ENCODE results near the gene TRIM66. TPM values are rescaled to one million over a fixed set of nuclear protein-coding genes. Genes with fewer than 3 reads are reported as not detected.

The TRIM66 gene
- total RNA-seq, 1 donor from 2014 or later: 14.6 TPM

- intact Hi-C loops (cut with micrococcal nuclease): no loop called here
- Mint-ChIP-seq H3K36me3 (ENCODE audit: low read depth) (no peaks in the 10 kb centered on the region), H3K4me3 (ENCODE audit: low read depth) (no peak overlapping the region), H3K27ac (no peak overlapping the region), H3K9me3 (no peaks in the 10 kb centered on the region), H3K4me1 (ENCODE audit: low read depth) (no peaks in the 10 kb centered on the region), H3K27me3 (ENCODE audit: low read depth) (no peaks in the 10 kb centered on the region)
- DNase-seq (ENCODE audit: low spot score): no peak
These were observed 26.7 kb upstream of the TRIM66 start for GRCh38 chr11:8709002-8709672.

GRCh38 chr11:8707541-8708191, 25.2 kb upstream of the TRIM66 start:
- Mint-ChIP-seq H3K27ac (no peak overlapping the region), H3K4me3 (ENCODE audit: low read depth) (no peak overlapping the region), H3K4me1 (ENCODE audit: low read depth) (no peaks in the 10 kb centered on the region), H3K9me3 (no peaks in the 10 kb centered on the region), H3K36me3 (ENCODE audit: low read depth) (no peaks in the 10 kb centered on the region), H3K27me3 (ENCODE audit: low read depth) (no peaks in the 10 kb centered on the region)
- intact Hi-C loops (cut with micrococcal nuclease): no loop called here
- DNase-seq (ENCODE audit: low spot score): no peak

GRCh38 chr11:8706673-8707432, 24.4 kb upstream of the TRIM66 start:
- intact Hi-C loops (cut with micrococcal nuclease): no loop called here
- DNase-seq (ENCODE audit: low spot score): no peak
- no peaks in the 10 kb centered on the region for H3K36me3 Mint-ChIP-seq (ENCODE audit: low read depth)
- H3K4me3 Mint-ChIP-seq (ENCODE audit: low read depth): no peak overlapping the region
- H3K4me1 Mint-ChIP-seq (ENCODE audit: low read depth): no peaks in the 10 kb centered on the region
- no peaks in the 10 kb centered on the region for H3K27me3 Mint-ChIP-seq (ENCODE audit: low read depth)
- no peak overlapping the region for H3K27ac Mint-ChIP-seq
- no peaks in the 10 kb centered on the region for H3K9me3 Mint-ChIP-seq

- Mint-ChIP-seq H3K9me3 (no peaks in the 10 kb centered on the region), H3K27me3 (ENCODE audit: low read depth) (no peaks in the 10 kb centered on the region), H3K4me1 (ENCODE audit: low read depth) (no peaks in the 10 kb centered on the region), H3K4me3 (ENCODE audit: low read depth) (no peak overlapping the region), H3K27ac (no peak overlapping the region), H3K36me3 (ENCODE audit: low read depth) (no peaks in the 10 kb centered on the region)
- intact Hi-C loops (cut with micrococcal nuclease): no loop called here
- DNase-seq (ENCODE audit: low spot score): no peak
These were observed 22.7 kb upstream of the TRIM66 start for GRCh38 chr11:8705146-8705545.

DNA sequence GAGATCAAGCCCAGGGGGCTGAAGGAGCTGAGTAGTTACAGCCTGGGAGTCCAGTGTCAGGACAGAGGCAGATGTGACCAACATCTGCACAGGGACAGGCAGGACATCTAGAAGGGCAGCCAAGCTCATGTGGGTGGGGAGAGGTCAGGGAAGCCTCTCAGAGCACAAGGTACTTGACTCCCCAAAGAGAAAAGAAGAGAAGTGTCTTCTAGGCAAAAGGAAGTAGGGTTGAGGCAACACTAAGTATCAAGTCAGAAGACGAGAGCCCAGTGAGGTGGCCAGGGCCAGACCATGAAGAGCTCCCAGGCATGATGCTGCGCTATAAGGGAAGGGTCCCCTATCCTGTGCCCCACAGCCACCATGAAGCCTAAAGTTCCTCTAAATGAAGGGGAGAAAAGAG, 21.7 kb upstream of the TRIM66 start:
- no peaks in the 10 kb centered on the region for H3K36me3 Mint-ChIP-seq (ENCODE audit: low read depth)
- no peak overlapping the region for H3K4me3 Mint-ChIP-seq (ENCODE audit: low read depth)
- intact Hi-C loops (cut with micrococcal nuclease): no loop called here
- H3K4me1 Mint-ChIP-seq (ENCODE audit: low read depth): no peaks in the 10 kb centered on the region
- H3K9me3 Mint-ChIP-seq: no peaks in the 10 kb centered on the region
- H3K27ac Mint-ChIP-seq: no peak overlapping the region
- no peak for DNase-seq (ENCODE audit: low spot score)
- no peaks in the 10 kb centered on the region for H3K27me3 Mint-ChIP-seq (ENCODE audit: low read depth)

DNA sequence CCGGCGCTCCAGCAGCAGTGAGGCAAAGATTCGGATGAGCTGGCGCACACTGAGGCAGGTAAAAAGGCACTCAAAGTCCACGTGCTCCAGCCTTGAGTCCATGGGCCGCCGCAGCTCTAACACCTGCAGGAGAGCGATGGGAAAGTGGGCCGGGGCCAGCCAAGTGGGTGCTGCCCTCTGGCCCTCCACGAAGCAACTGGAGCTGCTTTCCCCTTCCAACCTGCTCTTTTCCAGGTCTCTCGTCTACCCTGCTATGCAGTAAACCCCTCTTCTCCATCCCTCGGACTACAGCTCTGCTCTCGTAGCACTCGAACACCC, 20.1 kb upstream of the TRIM66 start:
- Mint-ChIP-seq H3K4me3 (ENCODE audit: low read depth) (no peak overlapping the region), H3K9me3 (no peaks in the 10 kb centered on the region), H3K27me3 (ENCODE audit: low read depth) (no peaks in the 10 kb centered on the region), H3K4me1 (ENCODE audit: low read depth) (no peaks in the 10 kb centered on the region), H3K27ac (no peak overlapping the region), H3K36me3 (ENCODE audit: low read depth) (no peaks in the 10 kb centered on the region)
- intact Hi-C loops (cut with micrococcal nuclease): no loop called here
- DNase-seq (ENCODE audit: low spot score): no peak

- Mint-ChIP-seq H3K9me3 (no peaks in the 10 kb centered on the region), H3K36me3 (ENCODE audit: low read depth) (peaks cover 4% of the 10 kb centered on the region), H3K4me1 (ENCODE audit: low read depth) (no peaks in the 10 kb centered on the region), H3K4me3 (ENCODE audit: low read depth) (no peak overlapping the region), H3K27ac (no peak overlapping the region), H3K27me3 (ENCODE audit: low read depth) (no peaks in the 10 kb centered on the region)
- intact Hi-C loops (cut with micrococcal nuclease): no loop called here
- DNase-seq (ENCODE audit: low spot score): no peak
These were observed 19.6 kb upstream of the TRIM66 start for GRCh38 chr11:8701891-8702597.

DNA sequence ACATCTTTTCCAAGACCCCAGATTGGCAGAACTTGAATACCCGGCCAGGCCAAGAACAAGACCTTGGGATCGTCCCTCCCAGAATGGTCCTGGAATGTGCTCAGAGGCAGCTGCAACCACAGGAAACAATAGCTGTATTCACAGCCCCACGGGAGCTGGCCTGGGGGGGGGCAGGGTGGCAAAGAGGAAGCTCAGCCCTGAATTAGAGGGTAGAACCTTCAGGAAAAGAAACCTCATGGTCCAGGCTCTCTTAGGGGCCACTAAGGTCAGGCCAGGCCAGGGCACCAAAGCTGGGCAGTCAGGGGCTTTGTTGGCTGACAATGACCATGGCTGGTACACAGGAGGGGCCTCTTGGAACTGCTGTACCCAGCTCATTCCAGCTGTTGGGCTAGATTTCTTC, 17.4 kb upstream of the TRIM66 start:
- H3K36me3 Mint-ChIP-seq (ENCODE audit: low read depth): peaks cover 14% of the 10 kb centered on the region
- H3K9me3 Mint-ChIP-seq: no peaks in the 10 kb centered on the region
- no peaks in the 10 kb centered on the region for H3K27me3 Mint-ChIP-seq (ENCODE audit: low read depth)
- intact Hi-C loops (cut with micrococcal nuclease): no loop called here
- H3K27ac Mint-ChIP-seq: no peak overlapping the region
- H3K4me3 Mint-ChIP-seq (ENCODE audit: low read depth): no peak overlapping the region
- H3K4me1 Mint-ChIP-seq (ENCODE audit: low read depth): no peaks in the 10 kb centered on the region
- DNase-seq (ENCODE audit: low spot score): no peak

- Mint-ChIP-seq H3K27ac (no peak overlapping the region), H3K27me3 (ENCODE audit: low read depth) (no peaks in the 10 kb centered on the region), H3K36me3 (ENCODE audit: low read depth) (peaks cover 20% of the 10 kb centered on the region), H3K4me3 (ENCODE audit: low read depth) (no peak overlapping the region), H3K9me3 (no peaks in the 10 kb centered on the region), H3K4me1 (ENCODE audit: low read depth) (no peaks in the 10 kb centered on the region)
- intact Hi-C loops (cut with micrococcal nuclease): no loop called here
- no peak for DNase-seq (ENCODE audit: low spot score)
These were observed 16.5 kb upstream of the TRIM66 start for GRCh38 chr11:8698917-8699441.

DNA sequence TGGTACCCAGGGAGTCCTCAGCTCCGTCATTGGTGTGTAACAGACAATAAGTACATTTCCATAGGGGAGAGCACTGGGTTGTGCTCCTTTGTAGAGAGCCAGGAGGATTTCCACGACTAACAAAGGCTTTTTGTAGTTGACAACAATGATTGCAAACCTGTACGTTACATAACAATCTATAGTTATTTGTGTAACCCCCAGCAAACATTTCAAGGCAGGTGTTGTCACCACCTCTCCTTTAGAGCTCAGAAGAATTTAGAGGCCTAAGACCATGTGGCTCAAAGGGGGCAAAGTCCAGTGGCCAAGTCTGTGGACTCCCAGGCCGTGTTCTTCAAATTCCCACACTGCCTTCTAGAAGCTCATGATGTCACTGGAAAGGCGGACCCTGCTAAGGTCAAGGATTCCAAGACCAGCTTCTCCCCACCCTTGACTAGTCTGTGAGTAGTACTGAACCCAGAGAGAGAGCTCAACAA, 15.9 kb upstream of the TRIM66 start:
- Mint-ChIP-seq H3K27me3 (ENCODE audit: low read depth) (no peaks in the 10 kb centered on the region), H3K4me1 (ENCODE audit: low read depth) (no peaks in the 10 kb centered on the region), H3K27ac (no peak overlapping the region), H3K9me3 (no peaks in the 10 kb centered on the region), H3K4me3 (ENCODE audit: low read depth) (no peak overlapping the region), H3K36me3 (ENCODE audit: low read depth) (peaks cover 25% of the 10 kb centered on the region)
- DNase-seq (ENCODE audit: low spot score): no peak
- intact Hi-C loops (cut with micrococcal nuclease): no loop called here

- no peak overlapping the region for H3K4me3 Mint-ChIP-seq (ENCODE audit: low read depth)
- intact Hi-C loops (cut with micrococcal nuclease): no loop called here
- H3K36me3 Mint-ChIP-seq (ENCODE audit: low read depth): peaks cover 35% of the 10 kb centered on the region
- no peaks in the 10 kb centered on the region for H3K9me3 Mint-ChIP-seq
- H3K4me1 Mint-ChIP-seq (ENCODE audit: low read depth): no peaks in the 10 kb centered on the region
- DNase-seq (ENCODE audit: low spot score): no peak
- H3K27ac Mint-ChIP-seq: no peak overlapping the region
- H3K27me3 Mint-ChIP-seq (ENCODE audit: low read depth): no peaks in the 10 kb centered on the region
These were observed 14.6 kb upstream of the TRIM66 start for GRCh38 chr11:8697054-8697453.

- no peak for DNase-seq (ENCODE audit: low spot score)
- no peak overlapping the region for H3K4me3 Mint-ChIP-seq (ENCODE audit: low read depth)
- no peak overlapping the region for H3K27ac Mint-ChIP-seq
- intact Hi-C loops (cut with micrococcal nuclease): no loop called here
- no peaks in the 10 kb centered on the region for H3K27me3 Mint-ChIP-seq (ENCODE audit: low read depth)
- H3K9me3 Mint-ChIP-seq: no peaks in the 10 kb centered on the region
- H3K36me3 Mint-ChIP-seq (ENCODE audit: low read depth): peaks cover 63% of the 10 kb centered on the region
- H3K4me1 Mint-ChIP-seq (ENCODE audit: low read depth): peaks cover 14% of the 10 kb centered on the region
These were observed 11.7 kb upstream of the TRIM66 start for GRCh38 chr11:8694137-8694536.
